Measurements from ENCODE around the gene LCMT1.

Gene LCMT1

GRCh38 chr16:25094596-25094995 lies 16.9 kb upstream of the LCMT1 start:
- no peak for DNase-seq (ENCODE audit: insufficient read length, low spot score)
- FAIRE-seq, result no peak
- TF ChIP-seq CTCF (IDR thresholded peaks at IDR 0.05; ENCODE audit: insufficient read depth, missing control alignments), result no peak

GRCh38 chr16:25095636-25096035 lies 15.9 kb upstream of the LCMT1 start:
- no peak for FAIRE-seq
- TF ChIP-seq CTCF (IDR thresholded peaks at IDR 0.05; ENCODE audit: insufficient read depth, missing control alignments), result no peak

GRCh38 chr16:25097276-25097975 lies 14.1 kb upstream of the LCMT1 start:
- FAIRE-seq (no peak), DNase-seq (ENCODE audit: insufficient read length, low spot score) (no peak)
- TF ChIP-seq CTCF (IDR thresholded peaks at IDR 0.05; ENCODE audit: insufficient read depth, missing control alignments), result no peak

More at GRCh38 chr16:25095636-25096035, 15.9 kb upstream of the LCMT1 start:
- DNase-seq (ENCODE audit: insufficient read length, low spot score), result no peak

GRCh38 chr16:25100511-25100910 lies 11.0 kb upstream of the LCMT1 start:
- FAIRE-seq (no peak), DNase-seq (ENCODE audit: insufficient read length, low spot score) (no peak)
- TF ChIP-seq CTCF (IDR thresholded peaks at IDR 0.05; ENCODE audit: insufficient read depth, missing control alignments), result no peak

- FAIRE-seq (no peak), DNase-seq (ENCODE audit: insufficient read length, low spot score) (peak; percentile 94)
- TF ChIP-seq CTCF (IDR thresholded peaks at IDR 0.05; ENCODE audit: insufficient read depth, missing control alignments), result peak; percentile 40
Observed at GRCh38 chr16:25106567-25107465, 4.7 kb upstream of the LCMT1 start.

GRCh38 chr16:25107466-25107792 lies 4.1 kb upstream of the LCMT1 start:
- no peak for TF ChIP-seq CTCF (IDR thresholded peaks at IDR 0.05; ENCODE audit: insufficient read depth, missing control alignments)
- no peak for FAIRE-seq
- DNase-seq (ENCODE audit: insufficient read length, low spot score), result no peak

- FAIRE-seq (no peak), DNase-seq (ENCODE audit: insufficient read length, low spot score) (no peak)
- TF ChIP-seq CTCF (IDR thresholded peaks at IDR 0.05; ENCODE audit: insufficient read depth, missing control alignments), result peak; percentile 35
Observed at GRCh38 chr16:25108054-25108453, 3.5 kb upstream of the LCMT1 start.
